Myocyte (in vitro differentiated cells): Measurements from ENCODE around the gene ADGRF4. TPM values are rescaled to one million over a fixed set of nuclear protein-coding genes. Genes with fewer than 3 reads are reported as not detected.
"Not testable (repeated sequence)": the region's sequence is repeated elsewhere in the genome, so short reads cannot be mapped to it uniquely, and the experiment has no call there.

Source experiments
- DNase-seq: peaks from one replicate; pipeline ENCODE4 v3.0.0-alpha.2; 2012; ENCODE audit warnings: low read depth
- total RNA-seq: library from RNA; depleted of rRNA; stranded (reverse); fragments of >200 nt; gene quantifications from 2 replicates; pipeline ENCODE4 v1.2.3, GENCODE V29; 2014

Gene ADGRF4
- total RNA-seq, 1 donor from 2014 or later = not detected

GRCh38 chr6:47734831-47735481 is 36.6 kb downstream of the ADGRF4 start:
- DNase-seq = no peak

GRCh38 chr6:47736083-47736700 is 37.8 kb downstream of the ADGRF4 start:
- DNase-seq = no peak

GRCh38 chr6:47737406-47737805 is 39.0 kb downstream of the ADGRF4 start:
- DNase-seq = no peak

- no peak for DNase-seq
These were observed 42.3 kb downstream of the ADGRF4 start for GRCh38 chr6:47740714-47741113.

GRCh38 chr6:47741807-47742206 is 43.4 kb downstream of the ADGRF4 start:
- DNase-seq = peak; percentile 56

- DNase-seq = peak; percentile 21
These were observed 45.4 kb downstream of the ADGRF4 start for GRCh38 chr6:47743744-47744143.

- not testable (repeated sequence) for DNase-seq
These were observed 46.9 kb downstream of the ADGRF4 start for GRCh38 chr6:47745269-47745668.

GRCh38 chr6:47749757-47750156 is 51.4 kb downstream of the ADGRF4 start:
- DNase-seq = peak; percentile 13

- DNase-seq = peak; percentile 23
These were observed 54.4 kb downstream of the ADGRF4 start for GRCh38 chr6:47752801-47753200.

- no peak for DNase-seq
These were observed 61.0 kb downstream of the ADGRF4 start for GRCh38 chr6:47759364-47759763.

- DNase-seq = no peak
These were observed 64.1 kb downstream of the ADGRF4 start for GRCh38 chr6:47762502-47762901.

GRCh38 chr6:47766445-47766844 is 68.1 kb downstream of the ADGRF4 start:
- no peak for DNase-seq

GRCh38 chr6:47767102-47767501 is 68.7 kb downstream of the ADGRF4 start:
- no peak for DNase-seq

GRCh38 chr6:47769982-47770381 is 71.6 kb downstream of the ADGRF4 start:
- no peak for DNase-seq

Other genes starting within 250 kb of the ADGRF4 start
- 9.5 and 10.6 TPM in 2 replicates for gene CD2AP, start 220.8 kb upstream of the ADGRF4 start, total RNA-seq
- gene OPN5, start 83.5 kb downstream of the ADGRF4 start, total RNA-seq = not detected in 2 replicates